Measurements from ENCODE around the gene SLBP.
"Not testable (repeated sequence)": the region's sequence is repeated elsewhere in the genome, so short reads cannot be mapped to it uniquely, and the experiment has no call there.

The SLBP gene

GRCh38 chr4:1673671-1674070 lies 38.4 kb downstream of the SLBP start:
- no peak for DNase-seq

GRCh38 chr4:1671011-1671410 lies 41.1 kb downstream of the SLBP start:
- DNase-seq, result not testable (repeated sequence)

GRCh38 chr4:1670279-1670678 lies 41.8 kb downstream of the SLBP start:
- DNase-seq, result no peak

- no peak for DNase-seq
Measured at GRCh38 chr4:1669850-1670249, 42.3 kb downstream of the SLBP start.

- no peak for DNase-seq
Measured at GRCh38 chr4:1669270-1669669, 42.8 kb downstream of the SLBP start.

GRCh38 chr4:1668488-1668840 lies 43.7 kb downstream of the SLBP start:
- no peak for DNase-seq

GRCh38 chr4:1667273-1667672 lies 44.8 kb downstream of the SLBP start:
- no peak for DNase-seq

GRCh38 chr4:1666391-1666790 lies 45.7 kb downstream of the SLBP start:
- DNase-seq, result no peak

- no peak for DNase-seq
Measured at GRCh38 chr4:1664141-1664540, 48.0 kb downstream of the SLBP start.

GRCh38 chr4:1663549-1663948 lies 48.6 kb downstream of the SLBP start:
- no peak for DNase-seq

- no peak for DNase-seq
Measured at GRCh38 chr4:1661695-1662094, 50.4 kb downstream of the SLBP start.

- DNase-seq, result no peak
Measured at GRCh38 chr4:1660948-1661677, 51.0 kb downstream of the SLBP start.

- no peak for DNase-seq
Measured at GRCh38 chr4:1659104-1660043, 52.7 kb downstream of the SLBP start.

GRCh38 chr4:1658581-1658980 lies 53.5 kb downstream of the SLBP start:
- DNase-seq, result no peak

- DNase-seq, result no peak
Measured at GRCh38 chr4:1658146-1658545, 54.0 kb downstream of the SLBP start.

- no peak for DNase-seq
Measured at GRCh38 chr4:1656986-1657385, 55.1 kb downstream of the SLBP start.

GRCh38 chr4:1656132-1656531 lies 56.0 kb downstream of the SLBP start:
- no peak for DNase-seq

- DNase-seq, result no peak
Measured at GRCh38 chr4:1655676-1656075, 56.4 kb downstream of the SLBP start.

- no peak for DNase-seq
Measured at GRCh38 chr4:1655081-1655480, 57.0 kb downstream of the SLBP start.

GRCh38 chr4:1654216-1654955 lies 57.7 kb downstream of the SLBP start:
- no peak for DNase-seq

- DNase-seq, result no peak
Measured at GRCh38 chr4:1653776-1654175, 58.3 kb downstream of the SLBP start.

- no peak for DNase-seq
Measured at GRCh38 chr4:1652088-1652487, 60.0 kb downstream of the SLBP start.

- no peak for DNase-seq
Measured at GRCh38 chr4:1651609-1652008, 60.5 kb downstream of the SLBP start.

GRCh38 chr4:1648962-1649361 lies 63.2 kb downstream of the SLBP start:
- DNase-seq, result no peak

Data from hematopoietic multipotent progenitor cell treated with erythropoietin and hydrocortisone succinate and interleukin-3 and kit ligand, for 6 days (in vitro differentiated cells).